NAMALWA (cell line): ENCODE results near the gene TPGS2.
"Not testable (repeated sequence)": the region's sequence is repeated elsewhere in the genome, so short reads cannot be mapped to it uniquely, and the experiment has no call there.

Source experiments
- DNase-seq: peaks from one replicate; pipeline ENCODE4 v3.0.0-alpha.2; 2015; ENCODE audit warnings: low spot score

The TPGS2 gene

GRCh38 chr18:36775396-36775795 lies 53.4 kb downstream of the TPGS2 start:
- DNase-seq, result no peak

- no peak for DNase-seq
Measured at GRCh38 chr18:36772241-36772723, 56.5 kb downstream of the TPGS2 start.

GRCh38 chr18:36771245-36771644 lies 57.6 kb downstream of the TPGS2 start:
- DNase-seq, result peak; percentile 32

- DNase-seq, result no peak
Measured at GRCh38 chr18:36770315-36770946, 58.4 kb downstream of the TPGS2 start.

GRCh38 chr18:36769611-36770314 lies 59.0 kb downstream of the TPGS2 start:
- DNase-seq, result peak; percentile 44

GRCh38 chr18:36769172-36769571 lies 59.6 kb downstream of the TPGS2 start:
- DNase-seq, result no peak

GRCh38 chr18:36766836-36767235 lies 62.0 kb downstream of the TPGS2 start:
- no peak for DNase-seq

GRCh38 chr18:36762965-36763364 lies 65.8 kb downstream of the TPGS2 start:
- not testable (repeated sequence) for DNase-seq

- DNase-seq, result no peak
Measured at GRCh38 chr18:36762074-36762473, 66.7 kb downstream of the TPGS2 start.

- DNase-seq, result no peak
Measured at GRCh38 chr18:36761186-36761698, 67.6 kb downstream of the TPGS2 start.

GRCh38 chr18:36760598-36760997 lies 68.2 kb downstream of the TPGS2 start:
- no peak for DNase-seq

- no peak for DNase-seq
Measured at GRCh38 chr18:36759167-36759776, 69.5 kb downstream of the TPGS2 start.

- no peak for DNase-seq
Measured at GRCh38 chr18:36758623-36759022, 70.2 kb downstream of the TPGS2 start.

- no peak for DNase-seq
Measured at GRCh38 chr18:36757991-36758390, 70.8 kb downstream of the TPGS2 start.

- DNase-seq, result peak; percentile 45
Measured at GRCh38 chr18:36757081-36757480, 71.7 kb downstream of the TPGS2 start.

GRCh38 chr18:36756242-36756641 lies 72.6 kb downstream of the TPGS2 start:
- DNase-seq, result no peak

GRCh38 chr18:36752929-36753865 lies 75.6 kb downstream of the TPGS2 start:
- DNase-seq, result no peak

GRCh38 chr18:36745219-36745975 lies 83.4 kb downstream of the TPGS2 start:
- DNase-seq, result no peak

GRCh38 chr18:36744261-36744876 lies 84.4 kb downstream of the TPGS2 start:
- no peak for DNase-seq
